Mammary epithelial cell (primary cell): ENCODE data around the gene KIRREL3.

Source experiments
- EZH2 ChIP-seq: IDR thresholded peaks from 2 replicates; pipeline ENCODE4 v1.6.1; 2012; ENCODE audit warnings: low read length, inconsistent platforms, borderline replicate concordance
- TF ChIP-seq, protein P1 (sequence below), 2 donors: IDR thresholded peaks in 1 of 2; conservative IDR thresholded peaks in 1 of 2; 2 replicates each; pipeline ENCODE4 v1.5.1; 2011 to 2012; ENCODE audit warnings: inconsistent platforms in 2 of 2, low read length in 2 of 2, mild to moderate bottlenecking in 2 of 2, control low read depth in 1 of 2, low read depth in 1 of 2; ENCODE audit not compliant: insufficient read depth in 1 of 2; ENCODE audit errors: extremely low read depth in 1 of 2

DNA sequence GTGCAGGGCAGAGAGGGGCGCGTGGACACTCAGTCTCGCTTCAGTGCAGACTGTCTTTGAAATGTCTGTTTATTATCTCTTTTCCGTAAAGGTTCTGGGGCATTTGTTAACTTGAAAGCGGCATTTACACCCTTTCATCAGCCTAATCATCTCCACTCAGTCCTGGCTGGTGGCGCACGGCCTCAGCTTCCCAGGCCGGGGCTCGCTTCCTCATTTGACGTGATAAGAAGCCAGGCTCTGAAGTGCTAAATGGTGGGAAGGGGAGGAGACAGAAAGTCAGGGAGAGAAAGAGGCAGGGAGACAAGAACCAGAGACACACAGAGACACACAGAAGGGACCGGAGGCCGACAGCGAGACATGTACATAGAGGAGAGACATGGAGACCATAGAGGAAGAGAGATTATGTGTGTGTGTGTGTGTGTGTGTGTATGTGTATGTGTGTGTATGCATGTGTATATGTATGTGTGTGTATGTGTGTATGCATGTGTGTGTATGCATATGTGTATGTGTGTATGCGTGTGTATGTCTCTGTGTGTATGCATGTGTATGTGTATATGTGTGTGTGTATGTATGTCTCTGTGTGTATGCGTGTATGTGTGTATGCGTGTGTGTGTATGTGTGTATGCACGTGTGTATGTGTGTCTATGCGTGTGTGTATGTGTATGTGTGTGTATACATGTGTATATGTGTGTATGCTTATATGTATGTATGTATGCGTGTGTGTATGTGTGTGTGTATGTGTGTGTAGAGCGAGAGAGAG, 543.6 kb downstream of the KIRREL3 start:
- TF ChIP-seq, protein P1, sequence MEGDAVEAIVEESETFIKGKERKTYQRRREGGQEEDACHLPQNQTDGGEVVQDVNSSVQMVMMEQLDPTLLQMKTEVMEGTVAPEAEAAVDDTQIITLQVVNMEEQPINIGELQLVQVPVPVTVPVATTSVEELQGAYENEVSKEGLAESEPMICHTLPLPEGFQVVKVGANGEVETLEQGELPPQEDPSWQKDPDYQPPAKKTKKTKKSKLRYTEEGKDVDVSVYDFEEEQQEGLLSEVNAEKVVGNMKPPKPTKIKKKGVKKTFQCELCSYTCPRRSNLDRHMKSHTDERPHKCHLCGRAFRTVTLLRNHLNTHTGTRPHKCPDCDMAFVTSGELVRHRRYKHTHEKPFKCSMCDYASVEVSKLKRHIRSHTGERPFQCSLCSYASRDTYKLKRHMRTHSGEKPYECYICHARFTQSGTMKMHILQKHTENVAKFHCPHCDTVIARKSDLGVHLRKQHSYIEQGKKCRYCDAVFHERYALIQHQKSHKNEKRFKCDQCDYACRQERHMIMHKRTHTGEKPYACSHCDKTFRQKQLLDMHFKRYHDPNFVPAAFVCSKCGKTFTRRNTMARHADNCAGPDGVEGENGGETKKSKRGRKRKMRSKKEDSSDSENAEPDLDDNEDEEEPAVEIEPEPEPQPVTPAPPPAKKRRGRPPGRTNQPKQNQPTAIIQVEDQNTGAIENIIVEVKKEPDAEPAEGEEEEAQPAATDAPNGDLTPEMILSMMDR (conservative IDR thresholded peaks at IDR 0.05 in 1 of 2, IDR thresholded peaks at IDR 0.05 in 1 of 2; ENCODE audit: extremely low read depth in 1 of 2, insufficient read depth in 1 of 2, low read depth in 1 of 2, low read length in 2 of 2): no peak
- TF ChIP-seq EZH2: no peak
